GM12878 (cell line): ENCODE results near the gene SCRT2. TPM values are rescaled to one million over a fixed set of nuclear protein-coding genes. Genes with fewer than 3 reads are reported as not detected.
A peak's percentile ranks its signal among the peaks of the same experiment; 100 is the strongest.

ENCODE experiments used
- ATAC-seq: fragments of 200-7000 bp; cut with Tn5 transposase; 3 replicates; pipeline ENCODE4 v1.9.1; 2020; ENCODE audit warnings: mild to moderate bottlenecking, moderate library complexity
- BruUV-seq: library from RNA; stranded (reverse); fragments of 400-500 nt; replicated peaks from 2 replicates; lab custom pipeline; 2021; lab: Mats Ljungman, UMichigan
- CTCF ChIA-PET: fragments of 300-600 bp; sonication (Branson Sonifier 250); formaldehyde crosslinking; extraction: SDS; loops from one replicate; lab custom pipeline; 2021; ENCODE audit warnings: inconsistent platforms; lab: Yijun Ruan, JAX
- POLR2A ChIA-PET: fragments of 350-600 bp; formaldehyde crosslinking; extraction: SDS; loops from one replicate; lab custom pipeline; 2021; ENCODE audit warnings: inconsistent platforms; lab: Charles Lee
- RAD21 ChIA-PET: fragments of 300-600 bp; sonication (Branson Sonifier 250); formaldehyde crosslinking; loops from one replicate; lab custom pipeline; 2023; ENCODE audit warnings: antibody characterized with exemption; ENCODE audit not compliant: unreplicated experiment; lab: Charles Lee
- SMC1A ChIA-PET: fragments of 300-600 bp; sonication (Branson Sonifier 250); formaldehyde crosslinking; loops from one replicate; lab custom pipeline; 2023; ENCODE audit not compliant: unreplicated experiment, uncharacterized antibody; lab: Charles Lee
- DNase-seq: peaks from one replicate; pipeline ENCODE4 v3.0.0-alpha.2; 2011; ENCODE audit warnings: low read depth, low spot score
- FAIRE-seq: peaks from 3 replicates; lab custom pipeline; 2011; peaks lifted over from hg19 to GRCh38; lab: Jason Lieb, UNC
- H2AFZ ChIP-seq: 2 replicates; pipeline ENCODE4 v1.6.0; 2011; ENCODE audit warnings: low read depth, low read length, control low read depth; ENCODE audit not compliant: control insufficient read depth
- H3K27ac ChIP-seq: 2 replicates; pipeline ENCODE4 v1.5.1; 2011; ENCODE audit warnings: control low read depth; ENCODE audit not compliant: control insufficient read depth, insufficient read depth
- H3K27me3 ChIP-seq, 2 experiments: replicated peaks in 1 of 2; 2 replicates each; pipeline versions ENCODE4 v1.6.0 to v1.6.1; 2011; ENCODE audit warnings: low read length in 1 of 2; ENCODE audit not compliant: control insufficient read depth in 2 of 2, insufficient read depth in 2 of 2
- H3K36me3 ChIP-seq, 2 experiments: 2 replicates each; pipeline ENCODE4 v1.5.1; 2011; ENCODE audit warnings: low read length in 1 of 2; ENCODE audit not compliant: control insufficient read depth in 2 of 2, insufficient read depth in 2 of 2
- H3K4me1 ChIP-seq: 2 replicates; pipeline ENCODE4 v1.6.1; 2011; ENCODE audit warnings: mild to moderate bottlenecking, low read length, moderate library complexity, mixed read lengths; ENCODE audit not compliant: control insufficient read depth, insufficient read depth
- H3K4me2 ChIP-seq: 2 replicates; pipeline ENCODE4 v1.6.0; 2011; ENCODE audit warnings: control low read depth; ENCODE audit not compliant: control insufficient read depth, insufficient read depth
- H3K4me3 ChIP-seq: fragments of 200-600 bp; sonication (generic); 2 replicates; pipeline ENCODE4 v1.5.1; 2016
- H3K79me2 ChIP-seq: 2 replicates; pipeline ENCODE4 v1.6.0; 2011; ENCODE audit warnings: low read length; ENCODE audit not compliant: control insufficient read depth, insufficient read depth
- H3K9ac ChIP-seq: 2 replicates; pipeline ENCODE4 v1.8.0; 2011; ENCODE audit warnings: low read length, control low read depth, mixed read lengths; ENCODE audit not compliant: control insufficient read depth, insufficient read depth
- H3K9me3 ChIP-seq: replicated peaks from 3 replicates; pipeline ENCODE4 v1.5.1; 2011; ENCODE audit warnings: mild to moderate bottlenecking, low read length; ENCODE audit not compliant: control insufficient read depth, insufficient read depth
- H4K20me1 ChIP-seq: 2 replicates; pipeline ENCODE4 v1.6.0; 2011; ENCODE audit not compliant: control insufficient read depth, insufficient read depth
- EZH2 ChIP-seq: IDR thresholded peaks from 2 replicates; pipeline ENCODE4 v1.6.1; 2012; ENCODE audit warnings: low read depth, mild to moderate bottlenecking, control low read depth, inconsistent platforms, low read length, borderline replicate concordance; ENCODE audit not compliant: control insufficient read depth
- POU2F2 ChIP-seq: IDR thresholded peaks from 3 replicates; pipeline ENCODE4 v1.6.1; 2011; ENCODE audit warnings: low read depth, mild to moderate bottlenecking, low read length, borderline replicate concordance
- SREBF1 ChIP-seq: IDR thresholded peaks from 2 replicates; pipeline ENCODE4 v1.6.1; 2012; ENCODE audit warnings: mild to moderate bottlenecking, low read length
- ZNF592 ChIP-seq: fragments of 450-650 bp; IDR thresholded peaks from 2 replicates; pipeline ENCODE4 v1.6.1; 2017; ENCODE audit warnings: mild to moderate bottlenecking, moderate library complexity
- WGBS: methylation state at CpG from one replicate; pipeline ENCODE4 v1.1.6; 2016; ENCODE audit warnings: low lambda C conversion rate; ENCODE audit not compliant: insufficient replicate concordance, insufficient coverage; ENCODE audit errors: missing lambda C conversion rate; 5-methylcytosine and 5-hydroxymethylcytosine counted together
- in situ Hi-C: fragments of 300-500 bp; cut with MboI; formaldehyde crosslinking; loops from 9 replicates; pipeline ENCODE4 v1.14.3; 2018; ENCODE audit warnings: mixed read lengths
- intact Hi-C: fragments of 100-400 bp; cut with micrococcal nuclease; formaldehyde crosslinking; loops from one replicate; pipeline ENCODE4 v1.14.2; 2022; ENCODE audit not compliant: unreplicated experiment
- polyA plus RNA-seq, 11 experiments: library from polyadenylated mRNA; depleted of rRNA in 4 of 11; unstranded in 6 of 11; stranded (reverse) in 5 of 11; fragments of >200 nt; fragmentation: Nextera tagmentation in 4 of 11; fragmentation: Illumina TruSeq in 1 of 11; extraction: Ambion mirVana in 4 of 11; extraction: Trizol in 1 of 11; gene quantifications; 1 replicate in 1 of 11; 2 replicates in 10 of 11; pipeline versions ENCODE4 v1.2.1 to v1.2.3, GENCODE V29; 2011 to 2016; ENCODE audit warnings: inconsistent platforms in 2 of 11, missing spikeins in 2 of 11, low read depth in 1 of 11
- total RNA-seq, 4 experiments: library from RNA; depleted of rRNA in 3 of 4; stranded (reverse); fragments of >200 nt in 3 of 4; fragmentation: Illumina TruSeq in 1 of 4; extraction: Trizol in 1 of 4; gene quantifications; 2 replicates each; pipeline versions ENCODE4 v1.2.1 to v1.2.3, GENCODE V29; 2013 to 2021
- TF ChIP-seq, protein P1 (sequence below): IDR thresholded peaks from 2 replicates; pipeline ENCODE4 v1.6.1; 2011; ENCODE audit warnings: borderline replicate concordance, low read depth, mild to moderate bottlenecking, moderate library complexity, mixed read lengths, low read length; ENCODE audit not compliant: insufficient read depth; ENCODE audit errors: extremely low read length

The SCRT2 gene
- total and polyA plus RNA-seq, 10 of the 15 experiments (the other 5 are each of a cell fraction or from before 2014, with no cell fraction given) = not detected

DNA sequence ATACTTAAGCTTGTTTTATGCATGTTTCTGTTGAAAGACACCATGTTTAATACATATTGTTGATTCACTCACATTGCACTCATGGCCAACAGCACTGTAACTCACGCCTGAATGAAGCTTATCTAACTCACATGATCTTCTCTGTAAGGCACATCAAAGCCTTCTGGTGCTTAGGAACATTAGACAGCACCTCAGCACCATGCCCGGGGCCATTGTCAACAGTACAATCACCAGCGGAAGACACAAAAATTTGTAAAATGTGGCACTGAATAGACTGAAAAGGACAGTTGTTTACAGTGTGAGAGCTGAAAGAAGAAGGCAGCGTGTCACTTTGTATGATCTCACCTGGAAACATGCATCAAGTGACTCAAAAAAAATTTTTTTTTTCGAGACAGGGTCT, 56.6 kb downstream of the SCRT2 start:
- no TSS peak for BruUV-seq
- H3K4me3 ChIP-seq = no peak overlapping the region
- in situ Hi-C loops = no loop called here
- no peak overlapping the region for H3K4me2 ChIP-seq
- SMC1A ChIA-PET = no interaction called here
- H3K9ac ChIP-seq = no peak overlapping the region
- H4K20me1 ChIP-seq = no peaks in the 10 kb centered on the region
- peaks cover 6% of the 10 kb centered on the region; the same call in 1 of the 2 replicates for H3K4me1 ChIP-seq
- H3K79me2 ChIP-seq = no peaks in the 10 kb centered on the region
- peaks cover 0 to 3% of the 10 kb centered on the region in 2 experiments; a peak in 2 of 4 replicates for H3K27me3 ChIP-seq
- ATAC-seq (no peak), FAIRE-seq (no peak), DNase-seq (no peak)
- TF ChIP-seq SREBF1 = no peak
- no peak for TF ChIP-seq POU2F2
- intact Hi-C loops = no loop called here
- H3K36me3 ChIP-seq = no peaks in the 10 kb centered on the region
- 30% methylated on average over 5 of the region's 5 CpGs for WGBS
- POLR2A ChIA-PET = no interaction called here
- no peak overlapping the region for H3K27ac ChIP-seq
- CTCF ChIA-PET = interaction anchor here (0.6 to 3.2 kb wide), 4 partner anchors 11 to 378 kb away, joined by 3 to 12 read pairs (median 3); no protein-coding TSS in a partner anchor
- H2AFZ ChIP-seq = no peak overlapping the region
- RAD21 ChIA-PET = no interaction called here
- peaks cover 4% of the 10 kb centered on the region for H3K9me3 ChIP-seq

- ATAC-seq = no peak
- ChIA-PET POLR2A (no interaction called here), SMC1A (interaction anchor here (0.8 to 2.1 kb wide), 4 partner anchors 12 to 280 kb away, joined by 3 to 4 read pairs (median 4); no protein-coding TSS in a partner anchor), RAD21 (interaction anchor here (1.2 kb wide), 1 partner anchor 9 kb away, joined by 3 read pairs; no protein-coding TSS in a partner anchor), CTCF (interaction anchor here (1.2 to 3.2 kb wide), 3 partner anchors 10 to 56 kb away, joined by 3 to 12 read pairs (median 3); no protein-coding TSS in a partner anchor)
- Histone ChIP-seq H3K4me3 (no peak overlapping the region), H2AFZ (no peak overlapping the region), H3K79me2 (no peaks in the 10 kb centered on the region), H3K27me3 (peaks cover 2 to 6% of the 10 kb centered on the region in 2 experiments; a peak in 2 of 4 replicates), H3K9ac (no peak overlapping the region), H3K4me2 (no peak overlapping the region), H4K20me1 (no peaks in the 10 kb centered on the region), H3K36me3 (no peaks in the 10 kb centered on the region), H3K27ac (no peak overlapping the region), H3K4me1 (peaks cover 6% of the 10 kb centered on the region; the same call in 1 of the 2 replicates), H3K9me3 (peaks cover 4% of the 10 kb centered on the region)
- 15% methylated on average over 4 of the region's 4 CpGs for WGBS
- DNase-seq = no peak
- no TSS peak for BruUV-seq
- intact Hi-C loops = no loop called here
- peak; percentile 71 for FAIRE-seq
- in situ Hi-C loops = no loop called here
- TF ChIP-seq, protein P1, sequence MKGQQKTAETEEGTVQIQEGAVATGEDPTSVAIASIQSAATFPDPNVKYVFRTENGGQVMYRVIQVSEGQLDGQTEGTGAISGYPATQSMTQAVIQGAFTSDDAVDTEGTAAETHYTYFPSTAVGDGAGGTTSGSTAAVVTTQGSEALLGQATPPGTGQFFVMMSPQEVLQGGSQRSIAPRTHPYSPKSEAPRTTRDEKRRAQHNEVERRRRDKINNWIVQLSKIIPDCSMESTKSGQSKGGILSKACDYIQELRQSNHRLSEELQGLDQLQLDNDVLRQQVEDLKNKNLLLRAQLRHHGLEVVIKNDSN = no peak
- TF ChIP-seq ZNF592 (no peak), EZH2 (no peak)
Measured at GRCh38 chr20:617934-618690, 57.5 kb downstream of the SCRT2 start.
